ENCODE data around the gene KIF13A. TPM values are rescaled to one million over a fixed set of nuclear protein-coding genes. Genes with fewer than 3 reads are reported as not detected.

Gene KIF13A
- total RNA-seq, 2 donors from 2014 or later, result 35.3 to 45.0 TPM

GRCh38 chr6:17894905-17895304 is 92.5 kb downstream of the KIF13A start:
- Mint-ChIP-seq H3K36me3 (ENCODE audit: low read depth) (peaks cover 67% of the 10 kb centered on the region), H3K9me3 (peaks cover 45% of the 10 kb centered on the region), H3K27ac (no peak overlapping the region), H3K4me1 (peaks cover 17% of the 10 kb centered on the region), H3K4me3 (no peak overlapping the region), H3K27me3 (ENCODE audit: insufficient read depth) (no peaks in the 10 kb centered on the region)
- no peak for TF ChIP-seq CTCF (conservative IDR thresholded peaks at IDR 0.05)
- Histone ChIP-seq H3K9me3 (ENCODE audit: control insufficient read depth, low read length) (peaks cover 54% of the 10 kb centered on the region), H3K27ac (ENCODE audit: low read depth, low read length) (no peak overlapping the region), H3K4me1 (ENCODE audit: control insufficient read depth, insufficient read depth, low read length) (no peaks in the 10 kb centered on the region), H3K9ac (ENCODE audit: extremely low read depth, low read length, poor library complexity, severe bottlenecking) (no peak overlapping the region), H3K36me3 (ENCODE audit: control insufficient read depth, insufficient read depth, low read length) (peaks cover 50% of the 10 kb centered on the region), H3K4me3 (ENCODE audit: low read length) (peak overlapping the region; percentile 39), H3K27me3 (ENCODE audit: control insufficient read depth, insufficient read depth, low read length, poor library complexity, severe bottlenecking) (no peaks in the 10 kb centered on the region)
- no peak for DNase-seq
- WGBS, 2 experiments (ENCODE audit: insufficient coverage in 1 of 2, insufficient read length in 1 of 2), result 100% methylated on average over 1 of the region's 1 CpG; no CpG with 5 or more reads in 1 of the 2 experiments

GRCh38 chr6:17894191-17894590 is 93.2 kb downstream of the KIF13A start:
- Mint-ChIP-seq H3K27me3 (ENCODE audit: insufficient read depth) (no peaks in the 10 kb centered on the region), H3K4me3 (no peak overlapping the region), H3K27ac (no peak overlapping the region), H3K4me1 (peaks cover 17% of the 10 kb centered on the region), H3K9me3 (peaks cover 45% of the 10 kb centered on the region), H3K36me3 (ENCODE audit: low read depth) (peaks cover 67% of the 10 kb centered on the region)
- Histone ChIP-seq H3K4me1 (ENCODE audit: control insufficient read depth, insufficient read depth, low read length) (no peaks in the 10 kb centered on the region), H3K36me3 (ENCODE audit: control insufficient read depth, insufficient read depth, low read length) (peaks cover 50% of the 10 kb centered on the region), H3K27ac (ENCODE audit: low read depth, low read length) (no peak overlapping the region), H3K27me3 (ENCODE audit: control insufficient read depth, insufficient read depth, low read length, poor library complexity, severe bottlenecking) (no peaks in the 10 kb centered on the region), H3K9ac (ENCODE audit: extremely low read depth, low read length, poor library complexity, severe bottlenecking) (no peak overlapping the region), H3K4me3 (ENCODE audit: low read length) (peak overlapping the region; percentile 39), H3K9me3 (ENCODE audit: control insufficient read depth, low read length) (peaks cover 54% of the 10 kb centered on the region)
- WGBS, 2 experiments (ENCODE audit: insufficient coverage in 1 of 2, insufficient read length in 1 of 2), result 92 to 100% methylated on average over 1 to 6 of the region's 6 CpGs
- no peak for TF ChIP-seq CTCF (conservative IDR thresholded peaks at IDR 0.05)
- no peak for DNase-seq

GRCh38 chr6:17892097-17892686 is 95.2 kb downstream of the KIF13A start:
- no peak overlapping the region for H3K27ac Mint-ChIP-seq
- peak overlapping the region; percentile 41 for H3K4me3 ChIP-seq (ENCODE audit: low read length)
- TF ChIP-seq CTCF (conservative IDR thresholded peaks at IDR 0.05), result no peak
- H3K36me3 Mint-ChIP-seq (ENCODE audit: low read depth), result peaks cover 57% of the 10 kb centered on the region
- H3K4me1 Mint-ChIP-seq, result peaks cover 17% of the 10 kb centered on the region
- peaks cover 43% of the 10 kb centered on the region for H3K9me3 ChIP-seq (ENCODE audit: control insufficient read depth, low read length)
- WGBS, 2 experiments (ENCODE audit: insufficient coverage in 1 of 2, insufficient read length in 1 of 2), result 89 to 97% methylated on average over 3 of the region's 3 CpGs
- H3K27ac ChIP-seq (ENCODE audit: low read depth, low read length), result no peak overlapping the region
- no peak for DNase-seq
- peaks cover 43% of the 10 kb centered on the region for H3K9me3 Mint-ChIP-seq
- peaks cover 41% of the 10 kb centered on the region for H3K36me3 ChIP-seq (ENCODE audit: control insufficient read depth, insufficient read depth, low read length)
- no peaks in the 10 kb centered on the region for H3K27me3 Mint-ChIP-seq (ENCODE audit: insufficient read depth)
- H3K4me1 ChIP-seq (ENCODE audit: control insufficient read depth, insufficient read depth, low read length), result no peaks in the 10 kb centered on the region
- H3K4me3 Mint-ChIP-seq, result no peak overlapping the region
- H3K9ac ChIP-seq (ENCODE audit: extremely low read depth, low read length, poor library complexity, severe bottlenecking), result no peak overlapping the region
- no peaks in the 10 kb centered on the region for H3K27me3 ChIP-seq (ENCODE audit: control insufficient read depth, insufficient read depth, low read length, poor library complexity, severe bottlenecking)

Data from endodermal cell (in vitro differentiated cells).